ENCODE measurements around the gene TBXAS1. TPM values are rescaled to one million over a fixed set of nuclear protein-coding genes. Genes with fewer than 3 reads are reported as not detected.

The TBXAS1 gene
- polyA plus RNA-seq, 6 donors from 2014 or later = 0.57 to 4.2 (median 2.5) TPM

DNA sequence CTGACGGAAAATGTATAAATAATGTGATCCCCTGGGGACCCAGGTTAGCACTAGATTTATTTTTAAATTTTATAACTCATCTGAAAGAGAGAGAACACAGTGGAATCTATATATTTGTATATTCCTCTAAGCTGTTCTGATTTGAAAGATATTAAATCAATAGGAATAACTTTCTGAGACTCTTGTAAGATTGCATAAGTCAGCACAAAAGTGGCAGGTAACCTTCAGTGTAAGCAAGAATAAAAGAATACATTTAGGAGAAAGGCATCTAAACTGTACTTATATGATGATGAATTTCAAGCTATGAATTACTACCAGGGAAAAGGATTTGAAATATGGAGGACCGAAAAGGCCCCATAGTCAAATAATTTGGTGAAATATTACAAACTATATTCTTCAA, 112.8 kb downstream of the TBXAS1 start:
- peaks cover 14 to 34% (median 24%) of the 10 kb centered on the region in 3 donors for H3K4me1 Mint-ChIP-seq
- H3K27me3 Mint-ChIP-seq = peaks cover 0 to 4% (median 0%) of the 10 kb centered on the region in 3 donors
- H3K27ac Mint-ChIP-seq = no peak overlapping the region
- ATAC-seq (ENCODE audit: low read depth in 2 of 2) (no peak), DNase-seq (no peak)
- H3K9me3 Mint-ChIP-seq = peaks cover 4 to 20% (median 14%) of the 10 kb centered on the region in 7 donors
- H3K36me3 Mint-ChIP-seq = peaks cover 3 to 21% of the 10 kb centered on the region in 2 donors
- no peak overlapping the region for H3K4me3 Mint-ChIP-seq

DNA sequence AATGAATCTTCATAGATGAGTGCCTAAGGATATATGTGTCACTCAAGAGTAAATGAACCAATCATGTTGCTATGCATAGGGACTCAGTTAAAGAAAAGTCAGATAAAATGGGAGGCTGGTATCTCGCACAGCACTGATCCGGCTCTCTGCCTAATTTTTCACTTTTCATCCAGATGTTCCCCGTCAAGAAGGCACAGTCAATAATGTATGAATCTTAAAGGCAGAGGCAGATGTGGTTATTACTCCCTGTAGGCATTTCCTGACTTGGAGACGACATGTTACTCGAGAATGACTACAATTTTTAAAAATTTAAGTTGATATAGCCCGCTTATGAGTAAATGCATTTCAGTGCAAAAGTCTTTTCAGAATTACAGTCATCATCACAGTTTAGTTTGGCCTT, 113.6 kb downstream of the TBXAS1 start:
- Mint-ChIP-seq H3K4me1 (peaks cover 10 to 27% (median 17%) of the 10 kb centered on the region in 3 donors), H3K27ac (peak overlapping the region in 1 of 6 donors; percentile 62), H3K27me3 (peaks cover 0 to 4% (median 0%) of the 10 kb centered on the region in 3 donors), H3K4me3 (no peak overlapping the region), H3K36me3 (peaks cover 3 to 25% of the 10 kb centered on the region in 2 donors), H3K9me3 (peaks cover 8 to 22% (median 18%) of the 10 kb centered on the region in 7 donors)
- ATAC-seq (ENCODE audit: low read depth in 2 of 2) (no peak), DNase-seq (no peak)

DNA sequence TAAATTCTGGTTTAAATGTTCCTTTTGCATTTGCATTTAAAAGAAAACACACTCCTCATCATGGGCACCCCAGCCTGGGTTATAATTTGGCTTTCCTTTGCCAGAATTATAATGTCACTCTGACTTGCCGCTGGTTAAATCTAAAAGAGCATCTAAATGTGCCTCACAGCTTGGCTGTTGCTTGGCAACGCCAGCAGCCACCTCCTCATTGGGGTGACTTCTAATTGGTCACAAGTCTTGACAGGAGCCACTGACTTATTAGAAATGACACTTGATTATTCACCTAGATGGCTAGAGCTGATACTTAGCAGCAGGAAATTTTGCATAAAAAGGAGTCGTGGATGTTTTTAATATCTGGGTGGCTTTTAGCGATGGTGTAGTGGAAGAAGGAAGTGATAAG, 114.3 kb downstream of the TBXAS1 start:
- ATAC-seq (ENCODE audit: low read depth in 2 of 2) = no peak
- peaks cover 4 to 19% (median 9%) of the 10 kb centered on the region in 3 donors for H3K4me1 Mint-ChIP-seq
- H3K36me3 Mint-ChIP-seq = peaks cover 3 to 25% of the 10 kb centered on the region in 2 donors

DNA sequence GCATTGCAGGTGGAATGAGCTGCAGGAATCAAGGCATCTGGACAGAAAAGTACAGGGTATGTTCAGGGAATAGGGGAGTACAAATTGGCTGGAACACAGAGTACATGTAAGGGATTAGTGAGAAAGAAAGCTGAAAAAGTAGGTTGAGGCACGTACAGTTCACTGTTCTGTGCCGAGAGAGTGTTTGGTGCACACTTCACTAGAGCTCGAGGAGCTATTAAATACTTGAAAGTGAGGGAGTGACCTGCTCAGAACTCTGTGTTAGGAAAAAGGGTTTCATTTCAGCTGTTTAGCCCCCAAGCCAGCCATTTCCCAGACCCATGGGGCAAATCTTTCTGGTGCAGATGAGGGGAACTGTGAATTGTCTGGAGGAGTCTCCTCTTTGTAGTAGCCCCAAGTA, 115.2 kb downstream of the TBXAS1 start:
- Mint-ChIP-seq H3K27me3 (peaks cover 0 to 4% (median 0%) of the 10 kb centered on the region in 3 donors), H3K27ac (no peak overlapping the region), H3K36me3 (peaks cover 8 to 25% of the 10 kb centered on the region in 2 donors), H3K4me1 (peaks cover 0 to 14% (median 4%) of the 10 kb centered on the region in 3 donors), H3K9me3 (peaks cover 8 to 24% (median 18%) of the 10 kb centered on the region in 7 donors), H3K4me3 (no peak overlapping the region)
- DNase-seq = no peak
- no peak for ATAC-seq (ENCODE audit: low read depth in 2 of 2)

More for the DNA sequence above, 114.3 kb downstream of the TBXAS1 start:
- no peak for DNase-seq
- H3K27me3 Mint-ChIP-seq = peaks cover 0 to 4% (median 0%) of the 10 kb centered on the region in 3 donors
- peak overlapping the region in 1 of 6 donors; percentile 32 for H3K27ac Mint-ChIP-seq
- peaks cover 8 to 22% (median 18%) of the 10 kb centered on the region in 7 donors for H3K9me3 Mint-ChIP-seq
- no peak overlapping the region for H3K4me3 Mint-ChIP-seq

DNA sequence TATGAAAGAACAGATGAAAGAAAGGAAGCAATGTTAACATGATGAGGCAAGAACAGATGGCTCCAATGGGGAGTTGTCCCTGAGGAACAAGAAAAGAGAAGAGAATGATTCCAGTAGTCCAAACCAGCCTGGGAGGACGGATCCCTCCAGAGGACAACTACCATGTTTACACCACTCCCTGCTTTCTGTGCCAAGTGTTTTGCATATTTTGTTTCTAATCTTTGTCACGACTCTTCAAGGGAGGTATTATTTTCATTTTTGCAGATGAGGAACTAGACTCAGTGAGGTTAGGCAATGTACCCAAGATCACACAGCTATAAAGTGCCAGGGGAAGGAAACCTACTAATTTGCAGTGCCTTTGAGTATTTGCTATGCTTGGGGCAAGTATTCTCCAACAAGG, 117.5 kb downstream of the TBXAS1 start:
- no peak for DNase-seq
- Mint-ChIP-seq H3K4me1 (peaks cover 0 to 8% (median 2%) of the 10 kb centered on the region in 3 donors), H3K4me3 (no peak overlapping the region), H3K36me3 (peaks cover 8 to 25% of the 10 kb centered on the region in 2 donors), H3K27me3 (no peaks in the 10 kb centered on the region), H3K27ac (no peak overlapping the region), H3K9me3 (peaks cover 9 to 24% (median 18%) of the 10 kb centered on the region in 7 donors)
- no peak for ATAC-seq (ENCODE audit: low read depth in 2 of 2)

DNA sequence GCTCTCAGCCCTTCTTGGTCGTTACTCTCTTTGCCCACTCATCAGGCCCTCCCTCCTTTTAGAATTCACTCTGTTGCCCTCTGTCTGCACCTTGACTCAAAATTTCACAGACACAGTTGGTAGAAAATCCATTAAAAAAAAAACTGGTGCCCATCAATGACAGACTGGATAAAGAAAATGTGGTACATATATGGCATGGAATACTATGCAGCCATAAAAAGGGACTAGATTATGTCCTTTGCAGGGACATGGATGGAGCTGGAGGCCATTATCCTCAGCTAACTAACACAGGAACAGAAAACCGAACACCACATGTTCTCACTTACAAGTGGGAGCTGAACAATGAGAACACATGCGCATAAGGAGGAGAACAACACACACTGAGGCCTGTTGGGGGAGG, 118.0 kb downstream of the TBXAS1 start:
- peaks cover 8 to 25% of the 10 kb centered on the region in 2 donors for H3K36me3 Mint-ChIP-seq
- peaks cover 9 to 24% (median 18%) of the 10 kb centered on the region in 7 donors for H3K9me3 Mint-ChIP-seq
- H3K27ac Mint-ChIP-seq = peak overlapping the region in 1 of 6 donors; percentile 76
- H3K27me3 Mint-ChIP-seq = no peaks in the 10 kb centered on the region
- peak overlapping the region in 1 of 8 donors; percentile 48 for H3K4me3 Mint-ChIP-seq
- DNase-seq (no peak), ATAC-seq (ENCODE audit: low read depth in 2 of 2) (no peak)
- peaks cover 0 to 3% (median 0%) of the 10 kb centered on the region in 3 donors for H3K4me1 Mint-ChIP-seq

DNA sequence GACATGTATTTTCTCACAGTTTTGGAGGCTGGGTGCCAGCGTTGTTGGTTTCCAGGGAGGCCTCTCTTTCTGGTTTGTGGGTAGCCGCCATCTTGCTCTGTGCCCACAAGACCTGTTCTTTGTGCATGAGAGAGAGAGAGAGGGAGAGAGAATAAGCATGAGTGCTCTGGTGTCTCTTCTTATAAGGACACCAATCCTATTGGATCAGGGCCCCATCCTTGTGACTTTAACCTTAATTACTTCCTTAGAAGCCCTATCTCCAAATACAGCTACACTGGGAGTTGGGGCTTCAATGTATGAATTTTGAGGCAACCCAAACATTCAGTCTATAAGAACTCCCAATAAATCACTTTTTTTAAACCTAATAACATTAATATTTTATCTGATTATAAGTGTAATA, 119.1 kb downstream of the TBXAS1 start:
- ATAC-seq (ENCODE audit: low read depth in 2 of 2) (no peak), DNase-seq (no peak)
- peaks cover 0 to 3% (median 0%) of the 10 kb centered on the region in 3 donors for H3K4me1 Mint-ChIP-seq
- peaks cover 8 to 25% of the 10 kb centered on the region in 2 donors for H3K36me3 Mint-ChIP-seq
- H3K4me3 Mint-ChIP-seq = no peak overlapping the region
- H3K27ac Mint-ChIP-seq = no peak overlapping the region
- peaks cover 9 to 24% (median 18%) of the 10 kb centered on the region in 7 donors for H3K9me3 Mint-ChIP-seq
- no peaks in the 10 kb centered on the region for H3K27me3 Mint-ChIP-seq

DNA sequence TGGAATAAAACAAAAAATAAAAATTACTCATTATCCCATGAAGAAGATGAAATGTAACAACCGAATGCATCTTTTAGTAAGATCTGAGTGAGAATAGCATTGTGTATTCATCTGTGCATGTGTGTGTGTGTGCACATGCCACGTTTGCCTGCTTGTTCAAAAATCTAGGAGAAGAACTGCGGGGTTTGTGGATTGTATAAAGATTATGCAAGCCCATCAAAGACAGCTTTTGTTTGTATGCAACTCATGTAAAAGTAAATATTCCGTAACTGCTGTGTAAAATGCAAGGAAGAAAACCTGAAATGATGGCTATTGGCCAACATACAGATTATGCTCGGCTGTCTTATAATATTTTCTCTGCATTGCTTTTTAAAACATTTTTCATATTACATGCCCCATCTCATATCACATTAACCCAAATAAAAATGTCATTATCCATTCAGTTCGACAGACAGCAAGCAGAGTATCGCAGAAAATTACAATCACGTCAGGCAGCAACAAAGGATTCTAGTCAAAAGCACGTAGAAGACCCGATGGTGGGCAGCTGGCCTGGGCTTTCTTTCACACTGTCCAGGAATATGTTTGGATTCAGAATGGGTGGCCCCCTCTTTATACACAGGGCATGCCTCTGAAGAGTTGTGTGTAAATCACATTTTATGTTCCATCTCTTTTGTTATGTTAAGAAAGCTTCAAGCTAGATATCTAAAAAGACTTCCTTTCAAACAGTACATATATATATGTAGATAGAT, 119.7 kb downstream of the TBXAS1 start:
- H3K4me3 Mint-ChIP-seq = no peak overlapping the region
- no peaks in the 10 kb centered on the region for H3K4me1 Mint-ChIP-seq
- H3K27ac Mint-ChIP-seq = no peak overlapping the region
- H3K9me3 Mint-ChIP-seq = peaks cover 9 to 24% (median 18%) of the 10 kb centered on the region in 7 donors
- ATAC-seq (ENCODE audit: low read depth in 2 of 2) = no peak
- peaks cover 8 to 25% of the 10 kb centered on the region in 2 donors for H3K36me3 Mint-ChIP-seq
- DNase-seq = no peak
- no peaks in the 10 kb centered on the region for H3K27me3 Mint-ChIP-seq

DNA sequence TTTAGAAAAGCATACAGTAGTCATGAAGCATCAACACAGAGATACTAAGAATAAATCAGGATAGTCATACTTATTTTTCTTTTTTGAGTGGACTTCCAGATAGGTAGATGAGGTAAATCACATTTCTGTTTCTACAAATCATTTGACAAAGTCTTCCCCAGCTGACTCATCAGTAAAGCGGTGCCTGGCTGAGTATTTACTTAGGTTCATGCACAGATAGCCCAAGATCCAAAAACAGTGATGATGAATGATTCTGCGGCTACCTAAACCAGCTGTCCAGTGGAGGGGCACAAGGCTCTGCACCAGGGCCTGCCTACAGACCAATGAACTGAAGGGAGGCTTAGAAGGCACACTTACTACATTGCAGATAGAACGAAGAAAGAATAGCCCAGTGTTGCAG, 120.6 kb downstream of the TBXAS1 start:
- H3K9me3 Mint-ChIP-seq = peaks cover 9 to 24% (median 18%) of the 10 kb centered on the region in 7 donors
- H3K36me3 Mint-ChIP-seq = peaks cover 8 to 25% of the 10 kb centered on the region in 2 donors
- no peaks in the 10 kb centered on the region for H3K27me3 Mint-ChIP-seq
- ATAC-seq (ENCODE audit: low read depth in 2 of 2) (no peak), DNase-seq (no peak)
- no peak overlapping the region for H3K27ac Mint-ChIP-seq
- H3K4me3 Mint-ChIP-seq = no peak overlapping the region
- H3K4me1 Mint-ChIP-seq = no peaks in the 10 kb centered on the region

DNA sequence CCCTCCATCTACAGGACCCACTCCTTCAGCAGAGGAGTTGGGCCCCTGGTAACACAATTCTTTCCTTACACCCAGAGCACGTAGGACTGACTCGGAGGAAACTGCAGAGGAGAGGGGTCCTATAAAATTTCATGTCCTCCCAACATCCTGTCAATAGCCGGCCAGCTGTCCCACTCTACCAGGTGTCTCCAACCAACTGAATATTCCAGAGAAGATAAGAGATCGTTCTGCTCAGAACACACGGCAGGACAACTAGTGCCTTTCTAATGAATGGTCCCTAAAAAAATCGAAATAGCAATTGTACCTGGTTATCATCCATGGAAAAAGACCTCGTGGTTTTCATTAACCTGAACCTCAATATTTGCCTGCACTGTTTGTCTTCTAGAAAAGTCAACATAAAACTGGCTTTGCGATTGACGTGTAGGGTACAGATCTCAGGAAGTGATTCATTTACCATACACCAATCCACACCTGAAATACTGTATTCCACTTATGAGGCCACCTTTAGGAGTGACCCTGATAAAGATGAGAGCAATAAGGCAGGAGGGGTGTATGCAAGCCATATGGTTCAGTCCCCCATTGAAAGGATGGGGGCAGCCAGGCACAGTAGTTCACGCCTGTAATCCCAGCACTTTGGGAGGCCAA, 121.9 kb downstream of the TBXAS1 start:
- H3K36me3 Mint-ChIP-seq = peaks cover 5 to 13% of the 10 kb centered on the region in 2 donors
- no peaks in the 10 kb centered on the region for H3K4me1 Mint-ChIP-seq
- ATAC-seq (ENCODE audit: low read depth in 2 of 2) (no peak), DNase-seq (no peak)
- no peak overlapping the region for H3K4me3 Mint-ChIP-seq
- no peak overlapping the region for H3K27ac Mint-ChIP-seq
- peaks cover 5 to 17% (median 10%) of the 10 kb centered on the region in 7 donors for H3K9me3 Mint-ChIP-seq
- H3K27me3 Mint-ChIP-seq = no peaks in the 10 kb centered on the region

DNA sequence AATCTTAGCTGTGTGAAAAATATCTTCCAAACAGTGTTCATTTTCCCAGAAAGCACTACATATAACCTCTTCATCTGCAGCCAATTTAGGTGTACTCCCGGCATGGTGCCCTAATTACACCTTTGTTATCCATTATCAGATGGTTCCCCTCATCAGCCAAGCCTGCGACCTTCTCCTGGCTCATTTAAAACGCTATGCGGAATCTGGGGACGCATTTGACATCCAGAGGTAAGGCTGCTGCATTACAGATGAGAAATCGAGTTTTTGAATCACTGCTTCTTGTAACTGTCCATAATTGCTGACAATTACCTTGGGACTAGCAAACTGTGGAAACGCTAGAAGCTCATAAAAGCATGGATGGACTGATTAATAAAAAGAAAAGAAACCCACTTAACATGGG, 124.2 kb downstream of the TBXAS1 start:
- DNase-seq (no peak), ATAC-seq (ENCODE audit: low read depth in 2 of 2) (no peak)
- H3K27me3 Mint-ChIP-seq = no peaks in the 10 kb centered on the region
- peaks cover 0 to 5% of the 10 kb centered on the region in 2 donors for H3K36me3 Mint-ChIP-seq
- H3K27ac Mint-ChIP-seq = peak overlapping the region in 2 of 6 donors; percentile 14 to 77
- no peaks in the 10 kb centered on the region for H3K4me1 Mint-ChIP-seq
- H3K4me3 Mint-ChIP-seq = no peak overlapping the region
- peaks cover 0 to 6% (median 0%) of the 10 kb centered on the region in 7 donors for H3K9me3 Mint-ChIP-seq

DNA sequence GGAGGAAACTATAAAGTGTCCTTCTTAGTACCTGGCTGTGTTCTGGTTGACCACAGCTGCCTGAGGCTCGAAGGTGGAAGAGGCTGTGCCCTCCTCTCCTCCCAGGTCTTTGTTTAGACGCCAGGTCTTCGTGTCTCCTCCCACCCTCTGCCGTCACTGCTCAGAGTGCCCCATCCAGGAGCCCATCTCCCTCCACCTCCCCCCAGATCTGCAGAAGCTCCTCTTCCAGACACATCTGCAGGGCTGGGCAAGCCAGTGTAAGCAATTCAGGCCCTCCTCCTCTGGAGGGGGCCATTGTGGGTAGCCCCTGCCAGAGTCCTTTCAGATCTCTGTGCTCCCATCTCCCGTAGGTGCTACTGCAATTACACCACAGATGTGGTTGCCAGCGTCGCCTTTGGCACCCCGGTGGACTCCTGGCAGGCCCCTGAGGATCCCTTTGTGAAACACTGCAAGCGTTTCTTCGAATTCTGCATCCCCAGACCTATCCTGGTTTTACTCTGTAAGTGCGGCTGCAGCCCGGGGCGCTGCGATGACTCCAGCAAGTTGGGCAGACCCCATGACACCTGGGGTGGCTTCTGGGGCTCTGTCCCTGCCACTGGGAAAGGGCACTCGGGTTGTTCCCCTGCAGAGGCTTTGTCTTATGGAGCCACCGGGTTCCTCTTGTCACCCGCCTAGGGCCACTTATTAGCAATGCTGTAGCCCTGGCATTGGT, 126.2 kb downstream of the TBXAS1 start:
- ATAC-seq (ENCODE audit: low read depth in 2 of 2) (no peak), DNase-seq (no peak)
- no peaks in the 10 kb centered on the region for H3K9me3 Mint-ChIP-seq
- H3K4me1 Mint-ChIP-seq = no peaks in the 10 kb centered on the region
- H3K27me3 Mint-ChIP-seq = no peaks in the 10 kb centered on the region
- no peak overlapping the region for H3K4me3 Mint-ChIP-seq
- no peaks in the 10 kb centered on the region for H3K36me3 Mint-ChIP-seq
- no peak overlapping the region for H3K27ac Mint-ChIP-seq

DNA sequence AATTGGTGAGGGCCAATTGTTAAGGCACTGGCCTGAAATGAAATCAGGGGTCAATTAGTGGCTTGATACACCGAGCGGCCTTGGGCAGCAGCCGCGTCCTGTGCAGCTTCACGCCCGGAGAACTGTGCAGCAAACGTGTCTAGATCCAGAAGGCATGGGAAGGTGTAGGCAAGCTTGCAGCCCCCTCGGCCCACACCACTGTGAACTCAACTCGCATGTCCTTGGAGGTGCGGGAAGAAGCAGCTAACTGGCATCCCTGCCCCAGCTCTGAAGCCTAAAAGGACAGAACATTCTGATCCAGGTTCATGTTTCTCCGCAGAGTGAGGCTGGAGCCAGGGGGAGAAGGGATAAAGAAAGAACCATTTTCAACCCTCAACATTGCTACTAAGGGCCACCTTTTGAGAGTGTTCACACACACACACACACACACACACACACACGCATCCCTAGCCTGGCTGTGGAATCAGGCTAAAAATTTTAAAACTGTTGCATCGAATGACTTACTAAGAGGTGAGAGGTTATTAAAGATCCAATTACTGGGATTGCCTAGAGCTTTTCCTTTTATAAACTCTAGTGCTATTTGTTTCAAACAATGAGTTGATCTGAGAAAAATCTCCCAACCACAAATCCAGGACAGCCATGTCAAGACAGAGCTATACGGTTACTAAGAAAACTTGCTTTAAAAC, 129.7 kb downstream of the TBXAS1 start:
- no peaks in the 10 kb centered on the region for H3K36me3 Mint-ChIP-seq

More for the DNA sequence above, 129.7 kb downstream of the TBXAS1 start:
- H3K4me3 Mint-ChIP-seq = no peak overlapping the region
- DNase-seq (no peak), ATAC-seq (ENCODE audit: low read depth in 2 of 2) (no peak)
- H3K4me1 Mint-ChIP-seq = no peaks in the 10 kb centered on the region
- no peaks in the 10 kb centered on the region for H3K9me3 Mint-ChIP-seq
- no peaks in the 10 kb centered on the region for H3K27me3 Mint-ChIP-seq
- H3K27ac Mint-ChIP-seq = no peak overlapping the region

Measured in naive B cell (primary cell).